Hepatocyte (in vitro differentiated cells): ENCODE results near the gene DENND4C. TPM values are rescaled to one million over a fixed set of nuclear protein-coding genes. Genes with fewer than 3 reads are reported as not detected.

Source experiments
- DNase-seq: peaks from one replicate; pipeline ENCODE4 v3.0.0-alpha.2; 2016; ENCODE audit warnings: low spot score
- H2AFZ ChIP-seq: fragments of 200-600 bp; sonication (generic); 2 replicates; pipeline ENCODE4 v1.6.0; 2016; ENCODE audit warnings: antibody characterized with exemption, mild to moderate bottlenecking
- H3K27ac ChIP-seq: fragments of 200-600 bp; sonication (generic); 2 replicates; pipeline ENCODE4 v1.5.1; 2016; ENCODE audit warnings: mild to moderate bottlenecking
- H3K27me3 ChIP-seq: fragments of 200-600 bp; sonication (generic); 2 replicates; pipeline ENCODE4 v1.6.1; 2016
- H3K36me3 ChIP-seq: fragments of 200-600 bp; sonication (generic); replicated peaks from 2 replicates; pipeline ENCODE4 v1.5.1; 2016; ENCODE audit warnings: low read depth; ENCODE audit not compliant: insufficient read depth
- H3K4me1 ChIP-seq: fragments of 200-600 bp; sonication (generic); 2 replicates; pipeline ENCODE4 v1.5.1; 2016; ENCODE audit warnings: mild to moderate bottlenecking, moderate library complexity; ENCODE audit not compliant: insufficient read depth
- H3K4me2 ChIP-seq: fragments of 200-600 bp; sonication (generic); 2 replicates; pipeline ENCODE4 v1.6.0; 2016
- H3K4me3 ChIP-seq: fragments of 200-600 bp; sonication (generic); 2 replicates; pipeline ENCODE4 v1.5.1; 2016; ENCODE audit warnings: mild to moderate bottlenecking
- H3K79me2 ChIP-seq: fragments of 200-600 bp; sonication (generic); 2 replicates; pipeline ENCODE4 v1.6.0; 2017; ENCODE audit warnings: mild to moderate bottlenecking
- H3K9me2 ChIP-seq: fragments of 200-600 bp; sonication (generic); replicated peaks from 2 replicates; pipeline ENCODE4 v1.6.0; 2017; ENCODE audit warnings: mild to moderate bottlenecking; ENCODE audit not compliant: insufficient read depth
- H3K9me3 ChIP-seq: fragments of 200-600 bp; sonication (generic); 2 replicates; pipeline ENCODE4 v1.5.1; 2016; ENCODE audit warnings: low read depth, mild to moderate bottlenecking
- H4K20me1 ChIP-seq: fragments of 200-600 bp; sonication (generic); 2 replicates; pipeline ENCODE4 v1.6.0; 2016; ENCODE audit warnings: mild to moderate bottlenecking; ENCODE audit not compliant: insufficient read depth, poor library complexity, severe bottlenecking
- CTCF ChIP-seq: fragments of 200-600 bp; sonication (generic); IDR thresholded peaks from 2 replicates; pipeline ENCODE4 v1.5.1; 2016; ENCODE audit warnings: antibody characterized with exemption, mild to moderate bottlenecking; ENCODE audit not compliant: poor library complexity
- EZH2 ChIP-seq: fragments of 200-600 bp; sonication (generic); IDR thresholded peaks from 2 replicates; pipeline ENCODE4 v1.6.1; 2016; ENCODE audit warnings: antibody characterized with exemption, mild to moderate bottlenecking, borderline replicate concordance
- EZH2phosphoT487 ChIP-seq: fragments of 200-600 bp; sonication (generic); IDR thresholded peaks from one replicate; pipeline ENCODE4 v1.6.1; 2018; ENCODE audit warnings: antibody characterized with exemption, mild to moderate bottlenecking, low read depth, moderate library complexity; ENCODE audit not compliant: unreplicated experiment, severe bottlenecking
- WGBS: methylation state at CpG from one replicate; pipeline ENCODE4 v1.1.6; 2016; ENCODE audit warnings: low lambda C conversion rate; ENCODE audit errors: missing lambda C conversion rate; 5-methylcytosine and 5-hydroxymethylcytosine counted together
- polyA plus RNA-seq: library from polyadenylated mRNA; unstranded; fragments of >200 nt; fragmentation: Nextera tagmentation; extraction: Ambion mirVana; gene quantifications from 2 replicates; pipeline ENCODE4 v1.2.1, GENCODE V29; 2016
- total RNA-seq: library from RNA; depleted of rRNA; stranded (reverse); fragments of >200 nt; gene quantifications from 2 replicates; pipeline ENCODE4 v1.2.3, GENCODE V29; 2014

The DENND4C gene
- total and polyA plus RNA-seq, 2 experiments from 2014 or later: 14.9 to 82.6 TPM

- Histone ChIP-seq H4K20me1 (no peaks in the 10 kb centered on the region), H3K9me2 (no peaks in the 10 kb centered on the region), H3K4me1 (peaks cover 6% of the 10 kb centered on the region), H3K27ac (peak overlapping the region; percentile 27), H3K27me3 (no peaks in the 10 kb centered on the region), H3K4me2 (no peak overlapping the region), H3K9me3 (no peaks in the 10 kb centered on the region), H2AFZ (no peak overlapping the region), H3K4me3 (no peak overlapping the region), H3K79me2 (no peaks in the 10 kb centered on the region), H3K36me3 (no peaks in the 10 kb centered on the region)
- TF ChIP-seq EZH2: no peak
- TF ChIP-seq CTCF: no peak
- TF ChIP-seq EZH2phosphoT487: no peak
- DNase-seq: peak; percentile 54
- WGBS: 35% methylated on average over 4 of the region's 4 CpGs
Measured at GRCh38 chr9:19223724-19224123, 6.8 kb upstream of the DENND4C start.

GRCh38 chr9:19224563-19224962 is 5.9 kb upstream of the DENND4C start:
- no peaks in the 10 kb centered on the region for H3K9me2 ChIP-seq
- H3K27ac ChIP-seq: no peak overlapping the region
- H3K36me3 ChIP-seq: no peaks in the 10 kb centered on the region
- H4K20me1 ChIP-seq: no peaks in the 10 kb centered on the region
- no peaks in the 10 kb centered on the region for H3K79me2 ChIP-seq
- DNase-seq: no peak
- H3K4me2 ChIP-seq: no peak overlapping the region
- peaks cover 6% of the 10 kb centered on the region for H3K4me1 ChIP-seq
- H3K4me3 ChIP-seq: no peak overlapping the region
- no peak overlapping the region for H2AFZ ChIP-seq
- WGBS: 79% methylated on average over 7 of the region's 7 CpGs
- TF ChIP-seq EZH2phosphoT487: no peak
- no peak for TF ChIP-seq EZH2
- TF ChIP-seq CTCF: no peak
- no peaks in the 10 kb centered on the region for H3K9me3 ChIP-seq
- no peaks in the 10 kb centered on the region for H3K27me3 ChIP-seq

GRCh38 chr9:19229595-19230354 is 718 bp upstream of the DENND4C start:
- Histone ChIP-seq H3K9me3 (no peaks in the 10 kb centered on the region), H3K36me3 (no peaks in the 10 kb centered on the region), H3K79me2 (peaks cover 40% of the 10 kb centered on the region), H3K27ac (peak overlapping the region; percentile 97), H3K4me2 (peak overlapping the region; percentile 91), H4K20me1 (peaks cover 29% of the 10 kb centered on the region), H2AFZ (peak overlapping the region; percentile 65), H3K4me3 (peak overlapping the region; percentile 94), H3K27me3 (no peaks in the 10 kb centered on the region), H3K9me2 (no peaks in the 10 kb centered on the region), H3K4me1 (peaks cover 11% of the 10 kb centered on the region)
- peak; percentile 2 for TF ChIP-seq CTCF
- no peak for TF ChIP-seq EZH2phosphoT487
- no peak for DNase-seq
- 4% methylated on average over 23 of the region's 41 CpGs for WGBS
